ENCODE data around the gene CADPS2.

- TF ChIP-seq EZH2 (IDR thresholded peaks at IDR 0.05; ENCODE audit: borderline replicate concordance, low read depth, low read length, severe bottlenecking) (no peak), CTCF (IDR thresholded peaks at IDR 0.05; ENCODE audit: borderline replicate concordance, extremely low read depth, low read length, poor library complexity, severe bottlenecking) (no peak)
Observed at GRCh38 chr7:122618585-122619189, 267.6 kb downstream of the CADPS2 start.
